HepG2 (cell line): ENCODE results near the gene NUCB1. TPM values are rescaled to one million over a fixed set of nuclear protein-coding genes. Genes with fewer than 3 reads are reported as not detected.

Source experiments
- CBFB ChIP-seq: sonication (generic); formaldehyde crosslinking; IDR thresholded peaks from 2 replicates; pipeline ENCODE4 v1.4.0; 2020; ENCODE audit warnings: missing genetic modification reagents
- FOXA3 ChIP-seq: IDR thresholded peaks from 2 replicates; pipeline ENCODE4 v1.6.1; 2016; ENCODE audit warnings: missing genetic modification reagents, missing compliant biosample characterization
- RBM39 ChIP-seq: fragments of 200-400 bp; formaldehyde crosslinking; IDR thresholded peaks from one replicate; pipeline ENCODE4 v1.6.1; 2018; ENCODE audit warnings: antibody characterized with exemption, mild to moderate bottlenecking, low read depth, low read length; ENCODE audit not compliant: poor library complexity, severe bottlenecking
- RFX3 ChIP-seq: IDR thresholded peaks from 2 replicates; pipeline ENCODE4 v1.6.1; 2016; ENCODE audit warnings: missing biosample characterization, missing genetic modification reagents
- RORA ChIP-seq: sonication (generic); formaldehyde crosslinking; IDR thresholded peaks from 2 replicates; pipeline ENCODE4 v1.5.0; 2020; ENCODE audit warnings: mild to moderate bottlenecking, missing genetic modification reagents, moderate library complexity
- SOX5 ChIP-seq: IDR thresholded peaks from 2 replicates; pipeline ENCODE4 v1.6.1; 2016; ENCODE audit warnings: borderline replicate concordance
- SRSF9 ChIP-seq: fragments of 200-400 bp; formaldehyde crosslinking; IDR thresholded peaks from 2 replicates; pipeline ENCODE4 v1.6.1; 2018; ENCODE audit warnings: borderline replicate concordance, mild to moderate bottlenecking, low read depth, low read length; ENCODE audit not compliant: insufficient read depth, poor library complexity, severe bottlenecking
- ZNF143 ChIP-seq: sonication (generic); formaldehyde crosslinking; IDR thresholded peaks from 2 replicates; pipeline ENCODE4 v1.4.0; 2020; ENCODE audit warnings: missing genetic modification reagents
- ZNF180 ChIP-seq: sonication (generic); formaldehyde crosslinking; IDR thresholded peaks from 2 replicates; pipeline ENCODE4 v1.4.0; 2020; ENCODE audit warnings: low read depth, missing genetic modification reagents, borderline replicate concordance
- ZNF230 ChIP-seq: sonication (generic); formaldehyde crosslinking; IDR thresholded peaks from 2 replicates; pipeline ENCODE4 v1.4.0; 2020; ENCODE audit warnings: mild to moderate bottlenecking, missing genetic modification reagents
- ZNF3 ChIP-seq: IDR thresholded peaks from 2 replicates; pipeline ENCODE4 v1.7.0; 2017; ENCODE audit warnings: inconsistent platforms
- ZNF333 ChIP-seq: sonication (generic); formaldehyde crosslinking; IDR thresholded peaks from 2 replicates; pipeline ENCODE4 v1.4.0; 2020; ENCODE audit warnings: mild to moderate bottlenecking, missing genetic modification reagents, borderline replicate concordance
- ZNF468 ChIP-seq: sonication (generic); formaldehyde crosslinking; IDR thresholded peaks from 2 replicates; pipeline ENCODE4 v1.8.0; 2022; ENCODE audit warnings: mild to moderate bottlenecking, moderate library complexity, missing genetic modification reagents
- ZNF558 ChIP-seq: sonication (generic); formaldehyde crosslinking; IDR thresholded peaks from 2 replicates; pipeline ENCODE4 v1.9.0; 2022; ENCODE audit warnings: mild to moderate bottlenecking, missing genetic modification reagents, borderline replicate concordance
- ZNF747 ChIP-seq: sonication (generic); formaldehyde crosslinking; IDR thresholded peaks from 2 replicates; pipeline ENCODE4 v1.8.1; 2023; ENCODE audit warnings: missing genetic modification reagents, mild to moderate bottlenecking, borderline replicate concordance
- ZNF883 ChIP-seq: sonication (generic); formaldehyde crosslinking; IDR thresholded peaks from 2 replicates; pipeline ENCODE4 v1.5.1; 2020; ENCODE audit warnings: mild to moderate bottlenecking, missing genetic modification reagents; ENCODE audit errors: not compliant biosample characterization
- ZSCAN20 ChIP-seq: sonication (generic); formaldehyde crosslinking; IDR thresholded peaks from 2 replicates; pipeline ENCODE4 v1.4.0; 2020; ENCODE audit warnings: missing genetic modification reagents, mild to moderate bottlenecking, borderline replicate concordance
- polyA plus RNA-seq, 8 experiments: library from polyadenylated mRNA; depleted of rRNA in 3 of 8; stranded (reverse) in 7 of 8; unstranded in 1 of 8; fragments of >200 nt; fragmentation: Illumina TruSeq in 4 of 8; extraction: Trizol in 4 of 8; gene quantifications; 2 replicates each; pipeline versions ENCODE4 v1.2.1 to v1.2.3, GENCODE V29; 2011 to 2016; ENCODE audit warnings: low read depth in 4 of 8, missing spikeins in 1 of 8, mixed read lengths in 1 of 8; ENCODE audit not compliant: insufficient read depth in 1 of 8
- total RNA-seq, 5 experiments: library from RNA; depleted of rRNA; stranded (reverse); fragments of >200 nt; fragmentation: Illumina TruSeq; extraction: Trizol; gene quantifications; 2 replicates each; pipeline ENCODE4 v1.2.3, GENCODE V29; 2016; ENCODE audit warnings: low read depth in 1 of 5
- TF ChIP-seq, protein P1 (sequence below): sonication (generic); formaldehyde crosslinking; IDR thresholded peaks from 2 replicates; pipeline ENCODE4 v1.5.1; 2020; ENCODE audit warnings: mild to moderate bottlenecking, missing genetic modification reagents, moderate library complexity
- TF ChIP-seq, protein P2 (sequence below): sonication (generic); formaldehyde crosslinking; conservative IDR thresholded peaks from 2 replicates; pipeline ENCODE4 v1.8.0; 2022; ENCODE audit warnings: missing genetic modification reagents

NUCB1 gene
- total and polyA plus RNA-seq, 2 of the 13 experiments (the other 11 are each of a cell fraction or from before 2014, with no cell fraction given): 82.3 to 106 TPM

DNA sequence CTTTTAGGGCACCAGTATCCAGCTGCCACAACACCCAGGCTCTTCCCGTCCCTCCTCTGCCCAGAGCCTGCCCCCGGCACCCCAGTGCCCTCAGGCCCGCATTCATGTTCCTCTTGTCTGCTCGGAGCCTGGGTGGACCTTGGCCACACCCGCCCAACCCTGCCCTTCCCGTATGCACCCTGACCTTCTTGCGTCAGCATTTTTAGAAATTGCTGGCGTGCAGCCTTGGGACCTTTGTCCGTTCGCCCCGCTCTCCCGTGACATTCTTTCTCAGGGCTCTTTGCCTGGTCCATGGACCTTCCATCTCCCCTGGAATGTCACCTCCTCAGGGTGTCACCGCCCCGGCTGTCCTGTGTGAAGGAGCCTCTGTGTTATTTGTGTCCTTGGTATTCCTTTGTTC, 7.6 kb downstream of the NUCB1 start (continued):
- TF ChIP-seq, protein P1, sequence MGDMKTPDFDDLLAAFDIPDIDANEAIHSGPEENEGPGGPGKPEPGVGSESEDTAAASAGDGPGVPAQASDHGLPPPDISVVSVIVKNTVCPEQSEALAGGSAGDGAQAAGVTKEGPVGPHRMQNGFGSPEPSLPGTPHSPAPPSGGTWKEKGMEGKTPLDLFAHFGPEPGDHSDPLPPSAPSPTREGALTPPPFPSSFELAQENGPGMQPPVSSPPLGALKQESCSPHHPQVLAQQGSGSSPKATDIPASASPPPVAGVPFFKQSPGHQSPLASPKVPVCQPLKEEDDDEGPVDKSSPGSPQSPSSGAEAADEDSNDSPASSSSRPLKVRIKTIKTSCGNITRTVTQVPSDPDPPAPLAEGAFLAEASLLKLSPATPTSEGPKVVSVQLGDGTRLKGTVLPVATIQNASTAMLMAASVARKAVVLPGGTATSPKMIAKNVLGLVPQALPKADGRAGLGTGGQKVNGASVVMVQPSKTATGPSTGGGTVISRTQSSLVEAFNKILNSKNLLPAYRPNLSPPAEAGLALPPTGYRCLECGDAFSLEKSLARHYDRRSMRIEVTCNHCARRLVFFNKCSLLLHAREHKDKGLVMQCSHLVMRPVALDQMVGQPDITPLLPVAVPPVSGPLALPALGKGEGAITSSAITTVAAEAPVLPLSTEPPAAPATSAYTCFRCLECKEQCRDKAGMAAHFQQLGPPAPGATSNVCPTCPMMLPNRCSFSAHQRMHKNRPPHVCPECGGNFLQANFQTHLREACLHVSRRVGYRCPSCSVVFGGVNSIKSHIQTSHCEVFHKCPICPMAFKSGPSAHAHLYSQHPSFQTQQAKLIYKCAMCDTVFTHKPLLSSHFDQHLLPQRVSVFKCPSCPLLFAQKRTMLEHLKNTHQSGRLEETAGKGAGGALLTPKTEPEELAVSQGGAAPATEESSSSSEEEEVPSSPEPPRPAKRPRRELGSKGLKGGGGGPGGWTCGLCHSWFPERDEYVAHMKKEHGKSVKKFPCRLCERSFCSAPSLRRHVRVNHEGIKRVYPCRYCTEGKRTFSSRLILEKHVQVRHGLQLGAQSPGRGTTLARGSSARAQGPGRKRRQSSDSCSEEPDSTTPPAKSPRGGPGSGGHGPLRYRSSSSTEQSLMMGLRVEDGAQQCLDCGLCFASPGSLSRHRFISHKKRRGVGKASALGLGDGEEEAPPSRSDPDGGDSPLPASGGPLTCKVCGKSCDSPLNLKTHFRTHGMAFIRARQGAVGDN (CRISPR knock-in tag): peak; percentile 91
- TF ChIP-seq ZNF143 (CRISPR knock-in tag): no peak
- TF ChIP-seq ZNF747: no peak
- peak; percentile 52; the same call in 1 of the 2 replicates for TF ChIP-seq FOXA3
- TF ChIP-seq ZNF883 (CRISPR knock-in tag): no peak
- TF ChIP-seq RBM39: no peak
- no peak for TF ChIP-seq ZNF468
- no peak for TF ChIP-seq SRSF9
- TF ChIP-seq SOX5 (CRISPR knock-in tag): peak; percentile 85
- no peak for TF ChIP-seq ZNF558 (CRISPR knock-in tag)
- no peak for TF ChIP-seq ZNF333 (CRISPR knock-in tag)
- no peak for TF ChIP-seq ZNF3
- no peak for TF ChIP-seq ZSCAN20 (CRISPR knock-in tag)
- no peak for TF ChIP-seq ZNF230 (CRISPR knock-in tag)
- TF ChIP-seq RORA: no peak
- TF ChIP-seq, protein P2, sequence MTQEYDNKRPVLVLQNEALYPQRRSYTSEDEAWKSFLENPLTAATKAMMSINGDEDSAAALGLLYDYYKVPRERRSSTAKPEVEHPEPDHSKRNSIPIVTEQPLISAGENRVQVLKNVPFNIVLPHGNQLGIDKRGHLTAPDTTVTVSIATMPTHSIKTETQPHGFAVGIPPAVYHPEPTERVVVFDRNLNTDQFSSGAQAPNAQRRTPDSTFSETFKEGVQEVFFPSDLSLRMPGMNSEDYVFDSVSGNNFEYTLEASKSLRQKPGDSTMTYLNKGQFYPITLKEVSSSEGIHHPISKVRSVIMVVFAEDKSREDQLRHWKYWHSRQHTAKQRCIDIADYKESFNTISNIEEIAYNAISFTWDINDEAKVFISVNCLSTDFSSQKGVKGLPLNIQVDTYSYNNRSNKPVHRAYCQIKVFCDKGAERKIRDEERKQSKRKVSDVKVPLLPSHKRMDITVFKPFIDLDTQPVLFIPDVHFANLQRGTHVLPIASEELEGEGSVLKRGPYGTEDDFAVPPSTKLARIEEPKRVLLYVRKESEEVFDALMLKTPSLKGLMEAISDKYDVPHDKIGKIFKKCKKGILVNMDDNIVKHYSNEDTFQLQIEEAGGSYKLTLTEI: no peak
- no peak for TF ChIP-seq RFX3 (CRISPR knock-in tag)
- no peak for TF ChIP-seq CBFB
- TF ChIP-seq ZNF180 (CRISPR knock-in tag): no peak
